ENCODE results near the gene OLFML1. TPM values are rescaled to one million over a fixed set of nuclear protein-coding genes. Genes with fewer than 3 reads are reported as not detected.

Gene OLFML1
- total RNA-seq, 3 donors from 2014 or later = not detected

- ATAC-seq = no peak
- Mint-ChIP-seq H3K4me1 (ENCODE audit: low read depth) (peaks cover 44% of the 10 kb centered on the region), H3K27me3 (ENCODE audit: low read depth) (peaks cover 2% of the 10 kb centered on the region), H3K36me3 (ENCODE audit: insufficient read depth) (no peaks in the 10 kb centered on the region), H3K4me3 (no peak overlapping the region), H3K9me3 (no peaks in the 10 kb centered on the region)
- DNase-seq = no peak
These were observed 53.5 kb downstream of the OLFML1 start for GRCh38 chr11:7538466-7539454.

- peaks cover 4% of the 10 kb centered on the region for H3K27me3 Mint-ChIP-seq (ENCODE audit: low read depth)
- H3K4me3 Mint-ChIP-seq = no peak overlapping the region
- DNase-seq = no peak
- peaks cover 28% of the 10 kb centered on the region for H3K4me1 Mint-ChIP-seq (ENCODE audit: low read depth)
- no peak for ATAC-seq
- peaks cover 2% of the 10 kb centered on the region for H3K36me3 Mint-ChIP-seq (ENCODE audit: insufficient read depth)
- H3K9me3 Mint-ChIP-seq = no peaks in the 10 kb centered on the region
These were observed 55.7 kb downstream of the OLFML1 start for GRCh38 chr11:7540830-7541555.

GRCh38 chr11:7543302-7543701 is 58.0 kb downstream of the OLFML1 start:
- peaks cover 2% of the 10 kb centered on the region for H3K27me3 Mint-ChIP-seq (ENCODE audit: low read depth)
- no peak overlapping the region for H3K4me3 Mint-ChIP-seq
- DNase-seq = no peak
- ATAC-seq = no peak
- H3K9me3 Mint-ChIP-seq = no peaks in the 10 kb centered on the region
- peaks cover 7% of the 10 kb centered on the region for H3K4me1 Mint-ChIP-seq (ENCODE audit: low read depth)
- peaks cover 2% of the 10 kb centered on the region for H3K36me3 Mint-ChIP-seq (ENCODE audit: insufficient read depth)

GRCh38 chr11:7544021-7544420 is 58.7 kb downstream of the OLFML1 start:
- Mint-ChIP-seq H3K4me3 (no peak overlapping the region), H3K36me3 (ENCODE audit: insufficient read depth) (peaks cover 2% of the 10 kb centered on the region), H3K27me3 (ENCODE audit: low read depth) (peaks cover 2% of the 10 kb centered on the region), H3K4me1 (ENCODE audit: low read depth) (peaks cover 3% of the 10 kb centered on the region), H3K9me3 (no peaks in the 10 kb centered on the region)
- no peak for DNase-seq
- ATAC-seq = no peak

GRCh38 chr11:7545611-7546010 is 60.3 kb downstream of the OLFML1 start:
- peaks cover 2% of the 10 kb centered on the region for H3K27me3 Mint-ChIP-seq (ENCODE audit: low read depth)
- H3K4me3 Mint-ChIP-seq = no peak overlapping the region
- H3K9me3 Mint-ChIP-seq = no peaks in the 10 kb centered on the region
- H3K4me1 Mint-ChIP-seq (ENCODE audit: low read depth) = no peaks in the 10 kb centered on the region
- ATAC-seq (no peak), DNase-seq (no peak)
- peaks cover 8% of the 10 kb centered on the region for H3K36me3 Mint-ChIP-seq (ENCODE audit: insufficient read depth)

GRCh38 chr11:7546324-7546791 is 61.1 kb downstream of the OLFML1 start:
- H3K36me3 Mint-ChIP-seq (ENCODE audit: insufficient read depth) = peaks cover 8% of the 10 kb centered on the region
- no peak overlapping the region for H3K4me3 Mint-ChIP-seq
- no peaks in the 10 kb centered on the region for H3K4me1 Mint-ChIP-seq (ENCODE audit: low read depth)
- peaks cover 2% of the 10 kb centered on the region for H3K27me3 Mint-ChIP-seq (ENCODE audit: low read depth)
- ATAC-seq (no peak), DNase-seq (no peak)
- no peaks in the 10 kb centered on the region for H3K9me3 Mint-ChIP-seq

- no peak for ATAC-seq
- no peak for DNase-seq
- Mint-ChIP-seq H3K36me3 (ENCODE audit: insufficient read depth) (peaks cover 14% of the 10 kb centered on the region), H3K4me3 (no peak overlapping the region), H3K4me1 (ENCODE audit: low read depth) (no peaks in the 10 kb centered on the region), H3K27me3 (ENCODE audit: low read depth) (peaks cover 2% of the 10 kb centered on the region), H3K9me3 (no peaks in the 10 kb centered on the region)
These were observed 62.4 kb downstream of the OLFML1 start for GRCh38 chr11:7547687-7548086.

GRCh38 chr11:7548659-7549274 is 63.5 kb downstream of the OLFML1 start:
- H3K9me3 Mint-ChIP-seq = no peaks in the 10 kb centered on the region
- peak in 1 of 2 donors; percentile 72 for ATAC-seq
- peaks cover 2% of the 10 kb centered on the region for H3K27me3 Mint-ChIP-seq (ENCODE audit: low read depth)
- DNase-seq = no peak
- H3K4me3 Mint-ChIP-seq = no peak overlapping the region
- peaks cover 17% of the 10 kb centered on the region for H3K36me3 Mint-ChIP-seq (ENCODE audit: insufficient read depth)
- H3K4me1 Mint-ChIP-seq (ENCODE audit: low read depth) = no peaks in the 10 kb centered on the region

- Mint-ChIP-seq H3K9me3 (no peaks in the 10 kb centered on the region), H3K4me3 (no peak overlapping the region), H3K4me1 (ENCODE audit: low read depth) (no peaks in the 10 kb centered on the region), H3K36me3 (ENCODE audit: insufficient read depth) (peaks cover 16% of the 10 kb centered on the region), H3K27me3 (ENCODE audit: low read depth) (peaks cover 2% of the 10 kb centered on the region)
- ATAC-seq = no peak
- no peak for DNase-seq
These were observed 64.4 kb downstream of the OLFML1 start for GRCh38 chr11:7549681-7550080.

GRCh38 chr11:7551571-7551970 is 66.3 kb downstream of the OLFML1 start:
- Mint-ChIP-seq H3K4me3 (no peak overlapping the region), H3K9me3 (no peaks in the 10 kb centered on the region), H3K36me3 (ENCODE audit: insufficient read depth) (peaks cover 17% of the 10 kb centered on the region), H3K4me1 (ENCODE audit: low read depth) (no peaks in the 10 kb centered on the region), H3K27me3 (ENCODE audit: low read depth) (no peaks in the 10 kb centered on the region)
- DNase-seq (no peak), ATAC-seq (no peak)

- Mint-ChIP-seq H3K4me1 (ENCODE audit: low read depth) (no peaks in the 10 kb centered on the region), H3K27me3 (ENCODE audit: low read depth) (no peaks in the 10 kb centered on the region), H3K4me3 (no peak overlapping the region)
These were observed 67.4 kb downstream of the OLFML1 start for GRCh38 chr11:7552666-7553065.

GRCh38 chr11:7555052-7555699 is 69.9 kb downstream of the OLFML1 start:
- no peaks in the 10 kb centered on the region for H3K9me3 Mint-ChIP-seq
- peaks cover 11% of the 10 kb centered on the region for H3K36me3 Mint-ChIP-seq (ENCODE audit: insufficient read depth)
- H3K4me3 Mint-ChIP-seq = no peak overlapping the region
- DNase-seq (no peak), ATAC-seq (no peak)
- H3K27me3 Mint-ChIP-seq (ENCODE audit: low read depth) = no peaks in the 10 kb centered on the region
- H3K4me1 Mint-ChIP-seq (ENCODE audit: low read depth) = no peaks in the 10 kb centered on the region

More at GRCh38 chr11:7552666-7553065, 67.4 kb downstream of the OLFML1 start:
- peaks cover 17% of the 10 kb centered on the region for H3K36me3 Mint-ChIP-seq (ENCODE audit: insufficient read depth)
- no peaks in the 10 kb centered on the region for H3K9me3 Mint-ChIP-seq
- DNase-seq (no peak), ATAC-seq (no peak)

GRCh38 chr11:7558046-7558445 is 72.7 kb downstream of the OLFML1 start:
- Mint-ChIP-seq H3K27me3 (ENCODE audit: low read depth) (no peaks in the 10 kb centered on the region), H3K9me3 (no peaks in the 10 kb centered on the region), H3K4me1 (ENCODE audit: low read depth) (no peaks in the 10 kb centered on the region), H3K4me3 (no peak overlapping the region), H3K36me3 (ENCODE audit: insufficient read depth) (peaks cover 2% of the 10 kb centered on the region)
- ATAC-seq = no peak
- DNase-seq = no peak
